ENCODE results near the gene ATP10B. TPM values are rescaled to one million over a fixed set of nuclear protein-coding genes. Genes with fewer than 3 reads are reported as not detected.

Gene ATP10B
- total and polyA plus RNA-seq, 2 experiments from 2014 or later, result 2.7 to 5.1 TPM

- H4K20me1 ChIP-seq (ENCODE audit: insufficient read depth, poor library complexity, severe bottlenecking), result no peaks in the 10 kb centered on the region
- H3K4me3 ChIP-seq, result no peak overlapping the region
- H3K27me3 ChIP-seq, result no peaks in the 10 kb centered on the region
- no peaks in the 10 kb centered on the region for H3K79me2 ChIP-seq
- peak overlapping the region; percentile 21 for H3K27ac ChIP-seq
- TF ChIP-seq, protein P1, sequence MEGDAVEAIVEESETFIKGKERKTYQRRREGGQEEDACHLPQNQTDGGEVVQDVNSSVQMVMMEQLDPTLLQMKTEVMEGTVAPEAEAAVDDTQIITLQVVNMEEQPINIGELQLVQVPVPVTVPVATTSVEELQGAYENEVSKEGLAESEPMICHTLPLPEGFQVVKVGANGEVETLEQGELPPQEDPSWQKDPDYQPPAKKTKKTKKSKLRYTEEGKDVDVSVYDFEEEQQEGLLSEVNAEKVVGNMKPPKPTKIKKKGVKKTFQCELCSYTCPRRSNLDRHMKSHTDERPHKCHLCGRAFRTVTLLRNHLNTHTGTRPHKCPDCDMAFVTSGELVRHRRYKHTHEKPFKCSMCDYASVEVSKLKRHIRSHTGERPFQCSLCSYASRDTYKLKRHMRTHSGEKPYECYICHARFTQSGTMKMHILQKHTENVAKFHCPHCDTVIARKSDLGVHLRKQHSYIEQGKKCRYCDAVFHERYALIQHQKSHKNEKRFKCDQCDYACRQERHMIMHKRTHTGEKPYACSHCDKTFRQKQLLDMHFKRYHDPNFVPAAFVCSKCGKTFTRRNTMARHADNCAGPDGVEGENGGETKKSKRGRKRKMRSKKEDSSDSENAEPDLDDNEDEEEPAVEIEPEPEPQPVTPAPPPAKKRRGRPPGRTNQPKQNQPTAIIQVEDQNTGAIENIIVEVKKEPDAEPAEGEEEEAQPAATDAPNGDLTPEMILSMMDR (IDR thresholded peaks at IDR 0.05; ENCODE audit: poor library complexity), result no peak
- no peak for TF ChIP-seq EZH2 (IDR thresholded peaks at IDR 0.05; ENCODE audit: borderline replicate concordance)
- no peak for TF ChIP-seq EZH2phosphoT487 (IDR thresholded peaks at IDR 0.05; ENCODE audit: low read depth, severe bottlenecking, unreplicated experiment)
- H3K4me1 ChIP-seq (ENCODE audit: insufficient read depth), result peaks cover 26% of the 10 kb centered on the region
- no peaks in the 10 kb centered on the region for H3K9me3 ChIP-seq (ENCODE audit: low read depth)
- WGBS (ENCODE audit: low lambda C conversion rate, missing lambda C conversion rate), result 85% methylated on average over 7 of the region's 7 CpGs
- no peak overlapping the region for H2AFZ ChIP-seq
- no peak for DNase-seq (ENCODE audit: low spot score)
- no peak overlapping the region for H3K4me2 ChIP-seq
- no peaks in the 10 kb centered on the region for H3K36me3 ChIP-seq (replicated peaks; ENCODE audit: insufficient read depth, low read depth)
- H3K9me2 ChIP-seq (replicated peaks; ENCODE audit: insufficient read depth), result no peaks in the 10 kb centered on the region
Measured at GRCh38 chr5:160640406-160640805, 211.6 kb downstream of the ATP10B start.

DNA sequence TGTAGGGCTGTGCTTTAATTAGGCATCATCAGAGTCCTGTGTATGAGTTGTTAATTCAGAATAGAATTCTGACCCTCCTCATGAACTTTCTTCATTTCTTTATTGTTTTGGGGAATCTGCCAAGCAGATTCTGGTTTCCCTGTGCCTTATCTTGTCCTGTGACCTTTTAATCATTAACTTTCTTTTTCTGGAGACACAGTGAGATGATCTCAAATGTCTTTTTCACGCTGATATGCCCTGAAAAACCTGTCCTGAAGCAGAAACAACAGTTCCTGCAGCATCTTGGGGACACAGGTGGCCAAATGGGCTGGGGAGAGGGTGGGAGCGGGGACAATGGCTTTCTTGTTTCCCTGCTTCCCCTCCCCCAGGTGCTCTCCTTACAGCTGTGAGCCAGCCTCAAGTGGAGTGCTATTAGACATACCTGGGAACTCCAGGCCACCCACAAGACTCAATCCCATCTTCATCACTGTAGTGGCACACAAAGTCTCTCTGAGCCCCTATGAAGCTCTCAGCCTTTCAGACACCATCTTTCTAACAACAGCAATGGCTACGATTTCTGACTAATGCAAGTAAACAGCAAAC, 213.8 kb downstream of the ATP10B start:
- no peak for TF ChIP-seq EZH2phosphoT487 (IDR thresholded peaks at IDR 0.05; ENCODE audit: low read depth, severe bottlenecking, unreplicated experiment)
- no peak for TF ChIP-seq EZH2 (IDR thresholded peaks at IDR 0.05; ENCODE audit: borderline replicate concordance)
- TF ChIP-seq, protein P1 (IDR thresholded peaks at IDR 0.05; ENCODE audit: poor library complexity), result no peak
- Histone ChIP-seq H3K4me3 (no peak overlapping the region), H3K27ac (peak overlapping the region; percentile 86), H3K79me2 (no peaks in the 10 kb centered on the region), H3K9me3 (ENCODE audit: low read depth) (no peaks in the 10 kb centered on the region), H3K4me1 (ENCODE audit: insufficient read depth) (peaks cover 36% of the 10 kb centered on the region), H4K20me1 (ENCODE audit: insufficient read depth, poor library complexity, severe bottlenecking) (no peaks in the 10 kb centered on the region), H3K4me2 (peak overlapping the region; percentile 41), H3K36me3 (replicated peaks; ENCODE audit: insufficient read depth, low read depth) (no peaks in the 10 kb centered on the region), H3K27me3 (no peaks in the 10 kb centered on the region), H2AFZ (no peak overlapping the region), H3K9me2 (replicated peaks; ENCODE audit: insufficient read depth) (no peaks in the 10 kb centered on the region)
- DNase-seq (ENCODE audit: low spot score), result peak; percentile 24
- WGBS (ENCODE audit: low lambda C conversion rate, missing lambda C conversion rate), result 67% methylated on average over 3 of the region's 3 CpGs

DNA sequence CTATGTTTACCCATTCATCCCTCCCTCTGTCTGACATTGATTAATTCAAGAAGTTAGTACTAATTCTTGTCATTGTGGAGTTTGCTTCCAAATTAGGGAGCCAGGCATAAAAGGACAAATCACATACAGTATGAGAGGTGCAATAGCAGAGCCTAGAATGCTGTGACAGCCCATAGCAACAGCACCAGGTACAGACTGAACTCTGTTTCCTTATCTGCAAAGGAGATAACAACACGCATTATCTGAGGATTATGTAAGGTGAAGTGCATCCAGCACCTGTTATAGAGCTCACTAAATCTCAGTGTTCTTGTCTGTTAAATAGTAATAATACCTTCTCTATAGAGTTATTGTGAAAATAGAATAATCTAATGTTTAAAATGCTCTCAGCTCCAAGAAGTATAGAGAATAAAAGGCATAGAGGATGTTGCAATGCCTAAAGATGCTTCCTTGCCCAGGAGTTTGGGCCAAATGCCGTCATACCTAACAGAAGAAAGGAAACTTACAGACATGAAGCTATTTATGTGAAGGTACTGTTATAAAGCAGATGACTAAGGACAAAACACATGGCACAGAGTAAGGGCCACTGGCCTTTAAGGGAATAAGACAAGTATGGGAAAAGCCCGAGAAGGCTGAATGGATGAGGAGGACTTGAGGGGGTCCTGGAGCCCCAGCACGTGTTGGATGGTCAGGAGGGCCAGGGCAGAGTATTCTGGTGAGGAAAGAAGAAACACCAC, 214.5 kb downstream of the ATP10B start:
- TF ChIP-seq EZH2phosphoT487 (IDR thresholded peaks at IDR 0.05; ENCODE audit: low read depth, severe bottlenecking, unreplicated experiment) (no peak), EZH2 (IDR thresholded peaks at IDR 0.05; ENCODE audit: borderline replicate concordance) (no peak)
- TF ChIP-seq, protein P1 (IDR thresholded peaks at IDR 0.05; ENCODE audit: poor library complexity), result no peak
- peak overlapping the region; percentile 86 for H3K27ac ChIP-seq
- no peaks in the 10 kb centered on the region for H3K36me3 ChIP-seq (replicated peaks; ENCODE audit: insufficient read depth, low read depth)
- no peaks in the 10 kb centered on the region for H4K20me1 ChIP-seq (ENCODE audit: insufficient read depth, poor library complexity, severe bottlenecking)
- H3K4me3 ChIP-seq, result no peak overlapping the region
- H3K27me3 ChIP-seq, result no peaks in the 10 kb centered on the region
- peak; percentile 22 for DNase-seq (ENCODE audit: low spot score)
- peak overlapping the region; percentile 41 for H3K4me2 ChIP-seq
- no peaks in the 10 kb centered on the region for H3K9me2 ChIP-seq (replicated peaks; ENCODE audit: insufficient read depth)
- no peaks in the 10 kb centered on the region for H3K9me3 ChIP-seq (ENCODE audit: low read depth)
- no peaks in the 10 kb centered on the region for H3K79me2 ChIP-seq
- H3K4me1 ChIP-seq (ENCODE audit: insufficient read depth), result peaks cover 36% of the 10 kb centered on the region
- H2AFZ ChIP-seq, result no peak overlapping the region
- WGBS (ENCODE audit: low lambda C conversion rate, missing lambda C conversion rate), result 61% methylated on average over 4 of the region's 4 CpGs

All from hepatocyte (in vitro differentiated cells).